Stimulated activated CD8-positive, alpha-beta memory T cell treated with anti-CD3 and anti-CD28 coated beads, Interleukin-15, amount 100 ng/mL, for 48 hours (primary cell): ENCODE results near the gene CDH4.

Source experiments
- DNase-seq, 2 donors: peaks; one replicate each; pipeline ENCODE4 v3.0.0-alpha.2; 2020; ENCODE audit warnings: low read depth in 2 of 2

CDH4 gene

GRCh38 chr20:61860260-61860987 is 608.4 kb downstream of the CDH4 start:
- DNase-seq = no peak

GRCh38 chr20:61861054-61861841 is 609.2 kb downstream of the CDH4 start:
- no peak for DNase-seq

- DNase-seq = no peak
Observed at GRCh38 chr20:61861858-61862257, 609.8 kb downstream of the CDH4 start.

- DNase-seq = no peak
Observed at GRCh38 chr20:61862881-61863280, 610.8 kb downstream of the CDH4 start.

- no peak for DNase-seq
Observed at GRCh38 chr20:61864481-61864880, 612.4 kb downstream of the CDH4 start.

- no peak for DNase-seq
Observed at GRCh38 chr20:61865353-61865752, 613.3 kb downstream of the CDH4 start.

- no peak for DNase-seq
Observed at GRCh38 chr20:61866165-61866564, 614.1 kb downstream of the CDH4 start.

GRCh38 chr20:61868006-61868405 is 615.9 kb downstream of the CDH4 start:
- no peak for DNase-seq

- no peak for DNase-seq
Observed at GRCh38 chr20:61868466-61869090, 616.5 kb downstream of the CDH4 start.

- no peak for DNase-seq
Observed at GRCh38 chr20:61869750-61870507, 617.9 kb downstream of the CDH4 start.

- no peak for DNase-seq
Observed at GRCh38 chr20:61871160-61871559, 619.1 kb downstream of the CDH4 start.

- no peak for DNase-seq
Observed at GRCh38 chr20:61871913-61872312, 619.9 kb downstream of the CDH4 start.

- no peak for DNase-seq
Observed at GRCh38 chr20:61872371-61872900, 620.4 kb downstream of the CDH4 start.

- DNase-seq = no peak
Observed at GRCh38 chr20:61873651-61874420, 621.8 kb downstream of the CDH4 start.

GRCh38 chr20:61874421-61875068 is 622.5 kb downstream of the CDH4 start:
- no peak for DNase-seq

- no peak for DNase-seq
Observed at GRCh38 chr20:61875221-61875885, 623.3 kb downstream of the CDH4 start.

GRCh38 chr20:61875996-61876395 is 623.9 kb downstream of the CDH4 start:
- no peak for DNase-seq

GRCh38 chr20:61876952-61877728 is 625.1 kb downstream of the CDH4 start:
- DNase-seq = no peak
